Stimulated activated CD4-positive, alpha-beta T cell treated with anti-CD3 and anti-CD28 coated beads, Interleukin-1b, Interleukin-23, amount 100 ng/mL, for 1 hour (primary cell): ENCODE results near the gene GPC3.
"Not testable (repeated sequence)": the region's sequence is repeated elsewhere in the genome, so short reads cannot be mapped to it uniquely, and the experiment has no call there.

Experiments
- DNase-seq, 2 donors: peaks; one replicate each; pipeline ENCODE4 v3.0.0-alpha.2; 2020; ENCODE audit warnings: low read depth in 2 of 2

The GPC3 gene

DNA sequence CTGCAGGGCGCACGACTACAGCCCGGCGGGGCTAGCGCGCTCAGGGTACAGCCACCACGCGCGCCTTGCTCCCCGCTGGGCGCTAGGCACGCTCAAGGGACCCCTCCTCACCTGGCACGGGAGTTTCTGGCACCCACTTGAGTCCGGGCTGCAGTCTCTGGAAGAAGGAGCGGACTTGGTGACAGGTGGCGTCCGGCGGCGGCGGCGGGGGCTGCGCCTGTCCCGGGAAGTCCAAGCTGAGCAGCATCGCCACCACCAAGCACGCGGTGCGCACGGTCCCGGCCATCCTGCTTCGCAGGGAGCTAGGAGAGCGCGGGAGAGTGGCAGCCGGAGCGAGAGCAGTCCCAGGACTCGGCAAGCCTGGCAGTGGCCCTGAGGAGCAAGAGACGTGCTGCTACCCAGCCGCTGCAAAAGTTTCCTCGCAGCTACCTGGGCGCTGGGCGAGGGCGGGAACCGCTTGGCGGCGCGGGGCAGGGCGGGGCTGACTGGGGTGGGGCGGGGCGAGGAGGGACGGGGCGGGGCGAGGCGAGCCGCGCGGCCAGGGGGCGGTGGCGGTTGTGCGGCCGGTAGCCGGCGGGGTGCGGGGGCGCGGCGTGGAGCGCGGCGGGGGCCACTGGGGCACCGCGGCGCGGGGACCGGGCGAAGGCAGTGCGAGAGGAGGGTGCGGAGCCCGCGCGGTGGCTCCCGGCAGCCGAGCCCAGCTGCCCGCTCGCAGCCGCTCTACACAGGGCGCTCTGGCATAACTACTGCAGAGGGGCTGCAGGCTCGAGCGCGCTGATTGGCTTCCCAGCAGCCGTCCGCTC, at the start of gene GPC3:
Gene GPC3, minus strand, starts transcription at position 431 of the 803 bp plus-strand sequence.
- peak in 1 of 2 donors; percentile 20 for DNase-seq

DNA sequence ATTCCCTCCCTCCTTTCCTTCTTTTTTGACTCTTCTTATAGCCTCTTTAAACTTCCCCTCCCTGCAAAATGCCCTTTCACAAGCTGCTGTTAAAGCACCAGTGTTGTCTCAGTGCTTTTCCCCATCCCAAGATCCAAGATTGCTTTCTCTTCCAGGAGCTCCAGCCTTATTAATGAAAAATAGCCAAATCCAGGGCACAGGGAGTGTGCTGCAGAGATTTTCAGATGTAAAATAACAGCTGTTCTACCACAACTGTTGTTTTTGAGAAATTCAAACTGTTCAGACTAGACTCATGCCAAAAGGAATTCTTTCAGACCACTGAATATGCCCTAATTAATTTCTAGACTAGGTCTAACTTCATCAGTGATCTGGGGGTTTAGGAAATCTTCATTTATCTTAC, 47.0 kb upstream of the GPC3 start:
- DNase-seq: no peak

DNA sequence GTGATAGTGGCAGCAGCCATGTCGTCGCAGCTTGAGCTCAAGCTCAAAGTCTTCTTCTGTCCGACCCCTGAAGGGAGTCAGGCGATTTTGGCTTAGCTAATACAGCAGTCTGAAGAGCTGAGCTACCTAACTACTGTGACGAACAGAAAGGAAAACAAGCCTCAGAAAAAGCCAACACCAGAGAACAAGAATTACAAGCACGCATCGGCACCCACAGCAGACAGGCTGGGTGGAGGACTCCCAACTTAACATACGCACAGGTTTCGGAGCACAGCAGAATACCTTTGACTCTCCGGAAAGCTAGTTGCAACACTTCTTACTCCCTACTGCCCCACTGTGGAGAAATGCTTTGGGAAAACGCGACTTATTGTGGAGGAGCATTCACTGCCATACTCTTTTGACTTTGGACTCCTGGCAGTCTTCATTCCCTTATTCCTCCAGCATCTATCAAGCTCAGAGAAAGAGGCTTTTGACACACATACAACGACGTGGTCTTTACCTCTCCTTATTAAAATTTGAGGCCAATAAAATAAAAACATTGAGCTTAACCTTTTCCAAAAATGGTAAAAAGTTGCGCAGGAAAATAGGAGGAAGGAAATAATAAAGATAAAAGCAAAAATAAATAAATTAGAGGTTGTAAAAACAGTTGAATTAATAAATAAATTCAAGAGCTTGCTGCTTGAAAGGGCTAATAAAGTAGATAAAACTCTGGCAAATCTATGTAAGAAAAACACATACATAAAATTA, 41.3 kb upstream of the GPC3 start:
- DNase-seq: no peak

DNA sequence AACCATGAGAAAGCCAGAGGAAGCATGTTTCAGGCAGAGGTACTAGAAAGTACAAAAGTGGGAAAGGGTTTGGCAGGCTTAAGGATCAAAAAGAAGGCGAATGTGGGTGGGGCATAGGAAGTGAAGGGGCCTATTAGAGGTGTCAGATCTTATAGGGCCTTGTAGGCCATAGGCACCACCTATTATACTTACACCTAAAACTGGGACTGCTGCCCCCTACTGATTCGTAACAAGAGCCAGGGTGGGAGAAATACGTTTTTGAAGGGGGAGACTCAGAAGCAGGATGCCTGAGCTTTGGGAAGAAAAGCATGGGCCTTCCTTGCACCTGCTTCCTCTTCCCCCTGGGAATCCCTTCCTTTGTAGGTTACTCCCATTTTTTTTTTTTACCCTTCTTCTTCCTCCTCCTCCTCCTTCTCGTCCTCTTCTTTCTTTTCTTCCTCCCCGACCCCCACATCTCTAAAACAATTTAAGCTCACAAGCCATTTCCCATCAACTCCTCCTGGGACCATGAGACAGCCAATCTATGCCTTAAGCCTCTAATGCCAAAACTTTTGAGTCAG, 40.7 kb upstream of the GPC3 start:
- no peak for DNase-seq

DNA sequence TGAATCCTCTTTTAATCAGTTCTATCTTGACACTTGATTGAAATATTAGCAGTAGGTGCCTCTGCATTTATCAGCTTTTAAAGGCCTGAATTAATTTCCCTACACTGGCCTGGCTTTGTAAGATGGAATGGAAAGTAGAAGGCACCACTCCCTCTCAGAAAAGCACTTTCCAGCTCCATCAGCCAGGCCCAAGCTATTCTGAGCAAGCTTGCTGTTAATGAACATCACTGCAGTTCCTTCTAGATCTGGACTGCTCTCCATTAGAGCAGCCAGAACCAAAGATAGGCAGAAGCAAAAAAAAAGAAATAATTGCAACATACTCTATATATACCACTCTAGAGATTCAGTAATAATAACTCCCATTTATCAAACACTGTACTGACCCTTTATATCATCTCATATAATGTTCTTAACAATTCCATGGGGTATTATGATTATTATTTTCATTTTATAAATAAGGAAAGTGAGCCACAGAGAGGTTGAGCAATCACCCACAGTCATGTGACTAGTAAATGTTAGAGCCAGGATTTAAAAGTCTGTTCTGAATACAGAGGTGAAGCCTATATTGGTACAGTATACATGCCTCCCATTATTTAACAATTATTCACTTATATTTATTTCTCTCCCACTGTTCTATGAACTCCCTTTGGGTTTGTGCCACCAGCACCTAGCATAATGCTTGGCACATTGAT, 39.4 kb upstream of the GPC3 start:
- no peak for DNase-seq

DNA sequence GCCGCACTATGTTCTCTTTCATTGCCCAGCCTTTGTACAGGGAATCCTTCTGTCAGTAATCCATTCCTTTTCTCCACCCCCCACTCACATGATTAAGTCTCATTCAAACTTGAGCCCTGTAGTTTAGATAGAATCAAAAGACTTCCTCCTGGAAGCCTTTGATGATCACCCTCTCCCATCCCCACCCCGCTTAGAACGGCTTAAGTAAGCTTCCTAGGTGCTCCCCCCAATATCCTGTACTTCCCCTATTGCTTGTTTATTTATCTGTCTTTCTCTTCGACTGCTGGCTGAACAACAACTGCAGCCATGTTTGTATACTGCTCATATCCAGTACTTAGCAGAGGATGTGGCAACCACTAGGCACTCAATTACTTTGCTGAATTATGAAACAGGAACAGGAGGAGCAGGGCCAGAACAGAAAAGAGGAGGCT, 38.5 kb upstream of the GPC3 start:
- DNase-seq: no peak

DNA sequence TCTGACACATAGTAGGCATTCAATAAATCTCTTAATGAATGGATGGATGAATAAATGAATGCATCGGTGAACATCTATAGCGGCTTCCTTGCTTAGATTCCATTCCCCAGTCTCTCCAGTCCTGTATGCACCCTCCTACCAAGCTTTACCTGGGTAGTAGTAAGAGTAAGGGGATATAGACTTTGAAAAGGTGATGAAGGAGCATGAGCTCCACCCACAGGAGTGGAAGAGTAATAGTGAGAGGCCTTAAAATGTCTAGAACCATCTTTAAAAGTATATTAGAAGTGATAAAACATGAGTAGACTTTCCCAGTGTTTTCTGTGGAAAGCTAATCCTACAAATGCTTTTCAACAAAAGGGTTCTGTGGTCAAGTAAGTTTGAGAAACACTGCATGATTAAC, 35.5 kb upstream of the GPC3 start:
- no peak for DNase-seq

DNA sequence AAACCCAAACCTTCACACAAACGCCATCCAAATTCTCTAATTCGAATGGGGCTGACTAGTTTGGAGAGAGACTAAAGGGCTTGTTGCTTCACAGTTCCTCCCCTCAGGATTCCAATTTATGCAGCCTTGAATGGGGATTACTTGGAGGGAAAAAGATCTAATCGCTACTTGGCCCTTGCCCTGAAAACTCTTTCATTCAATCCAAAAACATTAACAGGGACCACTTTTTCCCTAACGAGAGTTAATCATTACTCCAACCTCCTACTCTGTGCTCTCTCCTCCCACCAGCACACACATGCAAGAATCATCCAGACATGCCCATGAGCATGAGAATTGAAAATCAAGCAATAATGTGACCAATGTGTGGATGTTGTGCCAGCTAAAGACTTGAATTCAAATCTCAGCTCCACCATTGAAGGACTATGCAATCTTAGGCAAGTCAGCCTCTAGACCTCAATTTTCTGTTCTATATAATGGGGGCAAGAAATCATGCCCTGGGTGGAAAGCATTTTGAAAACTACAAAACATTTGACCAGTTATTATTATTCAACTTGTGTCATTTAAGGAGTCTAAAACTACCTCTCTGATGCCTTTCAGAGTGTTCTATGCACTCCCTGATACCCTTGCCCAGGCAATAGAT, 34.3 kb upstream of the GPC3 start:
- no peak for DNase-seq

DNA sequence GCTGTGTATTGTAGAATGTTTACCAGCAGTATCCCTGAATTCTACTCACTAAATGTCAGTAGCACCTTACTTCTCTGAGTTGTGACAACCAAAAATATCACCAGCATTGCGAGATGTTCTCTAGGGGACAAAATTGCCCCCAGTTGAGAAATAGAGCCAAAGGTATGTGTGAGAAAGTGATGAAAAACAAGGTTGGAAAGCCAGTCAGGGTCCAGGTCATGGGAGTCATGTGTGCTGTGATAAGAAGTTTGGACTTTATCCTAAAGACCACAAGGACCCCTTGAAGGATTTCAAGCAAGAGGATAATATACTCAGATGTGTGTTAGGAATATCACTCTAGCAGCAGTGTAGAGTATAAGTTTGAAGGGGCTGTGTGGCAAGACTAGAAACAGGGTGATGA, 30.9 kb upstream of the GPC3 start:
- DNase-seq: not testable (repeated sequence)

DNA sequence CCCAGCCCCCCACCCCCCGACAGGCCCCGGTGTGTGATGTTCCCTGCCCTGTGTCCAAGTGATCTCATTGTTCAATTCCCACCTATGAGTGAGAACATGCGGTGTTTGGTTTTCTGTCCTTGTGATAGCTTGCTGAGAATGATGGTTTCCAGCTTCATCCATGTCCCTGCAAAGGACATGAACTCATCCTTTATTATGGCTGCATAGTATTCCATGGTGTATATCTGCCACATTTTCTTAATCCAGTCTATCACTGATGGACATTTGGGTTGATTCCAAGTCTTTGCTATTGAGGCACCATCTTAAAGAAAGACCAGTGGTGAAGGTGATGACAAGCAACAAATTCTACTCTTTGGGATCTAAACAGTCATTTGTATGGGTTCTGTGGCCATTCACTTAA, 30.1 kb upstream of the GPC3 start:
- not testable (repeated sequence) for DNase-seq

DNA sequence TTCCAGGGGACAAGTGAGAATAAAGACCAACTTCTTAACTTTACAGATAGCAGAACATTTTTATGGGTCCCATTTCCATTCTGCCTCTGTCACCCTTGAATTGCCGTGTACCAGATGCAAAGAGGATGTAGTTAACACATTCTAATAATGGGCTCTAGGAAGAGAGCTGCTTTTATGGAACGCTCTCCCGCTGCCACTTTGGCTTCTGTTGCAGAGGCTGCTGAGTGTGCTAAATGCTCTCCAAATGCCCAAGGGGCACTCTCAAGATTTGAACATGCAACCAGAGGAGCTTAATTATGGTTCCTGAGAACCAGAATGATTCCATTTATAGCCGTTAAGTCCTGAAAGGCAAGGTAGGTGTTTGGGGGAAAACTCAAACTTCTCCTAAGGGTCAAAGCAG, 28.1 kb upstream of the GPC3 start:
- DNase-seq: no peak

DNA sequence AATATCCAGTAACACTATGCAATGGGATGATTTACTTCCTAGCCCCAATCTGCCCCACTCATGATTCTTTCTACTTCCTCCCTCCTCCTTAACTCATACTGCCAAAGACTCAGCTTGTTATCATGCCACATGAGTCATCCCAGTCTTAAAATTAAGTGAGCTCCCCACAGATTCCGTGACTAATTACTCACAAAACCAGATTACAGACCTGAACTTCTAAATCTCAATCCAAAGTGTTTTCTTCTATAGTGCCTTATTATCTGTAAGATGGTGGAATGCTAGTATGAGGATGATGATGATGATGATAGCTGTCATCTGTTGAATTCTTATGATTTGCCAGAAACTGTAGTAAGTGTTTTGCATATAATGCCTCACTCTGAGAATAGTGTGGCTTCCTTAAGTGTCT, 27.7 kb upstream of the GPC3 start:
- no peak for DNase-seq

DNA sequence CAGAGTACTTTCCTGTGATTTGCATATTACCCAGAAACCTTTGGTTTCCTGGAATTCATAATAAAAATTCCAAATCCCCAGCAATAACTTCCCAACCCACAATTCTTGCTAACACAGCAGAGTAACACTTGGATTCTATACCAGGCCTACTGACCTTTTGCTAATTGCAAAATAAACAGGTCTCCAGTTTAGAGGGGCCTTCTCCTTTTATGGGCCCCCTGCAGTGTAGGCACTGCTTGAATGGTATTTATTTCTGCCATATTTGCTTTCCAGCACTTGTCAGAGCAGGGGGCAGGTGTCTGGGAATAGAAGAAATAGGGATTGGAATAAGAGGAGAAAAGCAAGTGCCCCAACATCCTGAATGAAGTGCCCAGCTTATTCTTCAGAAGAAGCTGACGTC, 25.3 kb upstream of the GPC3 start:
- no peak for DNase-seq

DNA sequence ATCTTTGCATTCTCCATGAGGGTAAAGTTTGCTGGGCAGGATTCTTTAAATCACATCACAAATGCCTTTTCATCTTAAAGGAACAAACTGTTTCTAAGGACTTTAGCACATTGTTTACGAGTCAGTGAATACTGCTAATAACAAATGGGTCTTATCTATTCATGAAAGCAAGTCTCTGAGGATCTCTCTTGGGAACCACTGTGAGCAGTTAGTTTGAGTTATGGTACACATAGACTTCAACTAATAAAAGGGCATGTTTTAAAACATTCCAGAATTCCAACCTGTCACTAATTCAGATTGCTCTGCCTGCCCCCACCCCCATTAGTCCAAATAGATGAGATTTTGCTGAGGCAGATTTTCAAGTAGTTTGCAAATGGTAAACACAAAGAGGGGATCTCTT, 22.3 kb upstream of the GPC3 start:
- no peak for DNase-seq

DNA sequence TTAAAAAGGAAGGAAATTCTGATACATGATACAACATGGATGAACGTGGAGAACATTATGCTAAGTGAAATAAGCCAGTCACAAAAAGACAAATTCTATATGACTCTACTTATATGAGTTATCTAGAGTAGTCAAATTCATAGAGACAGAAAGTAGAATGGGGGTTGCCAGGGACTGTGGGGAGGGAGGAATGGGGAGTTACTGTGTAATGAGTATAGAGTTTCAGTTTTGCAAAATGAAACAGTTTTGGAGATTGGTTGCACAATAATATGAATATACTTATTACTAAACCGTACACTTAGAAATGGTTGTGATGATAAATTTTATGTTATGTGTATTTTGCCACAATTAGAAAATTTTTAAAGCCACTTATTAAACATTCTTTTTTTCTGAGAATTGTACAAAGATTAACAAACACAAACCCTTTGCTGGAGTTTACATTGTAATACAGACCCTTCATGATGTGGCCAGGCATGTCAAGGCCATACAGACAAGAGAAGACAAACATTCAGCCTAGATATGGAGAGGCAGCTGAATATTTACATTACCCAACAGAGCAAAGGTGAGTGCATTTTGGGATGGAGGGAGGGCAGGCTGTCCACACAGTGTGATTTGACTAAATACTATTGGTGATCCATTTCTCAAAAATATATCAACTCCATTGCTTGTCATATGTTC, 21.2 kb upstream of the GPC3 start:
- DNase-seq: no peak

DNA sequence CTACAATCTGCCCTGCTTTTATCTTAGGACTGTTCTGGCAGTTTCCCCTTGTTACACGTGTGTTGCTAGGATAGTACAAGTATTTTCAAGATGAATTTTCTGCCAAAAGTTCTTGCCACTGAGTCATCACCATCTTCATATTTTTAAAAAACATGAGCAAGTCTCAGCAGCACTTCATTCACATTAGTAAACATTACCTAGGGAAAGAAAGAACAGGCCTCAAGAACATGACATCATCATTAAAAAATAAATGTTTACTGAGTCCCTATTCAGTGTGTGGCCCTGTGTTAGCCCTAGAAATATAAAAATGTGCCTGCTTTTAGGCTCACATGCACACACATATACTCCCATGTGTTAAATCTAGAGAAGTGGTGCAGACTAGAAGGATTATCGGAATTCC, 18.7 kb upstream of the GPC3 start:
- no peak for DNase-seq

DNA sequence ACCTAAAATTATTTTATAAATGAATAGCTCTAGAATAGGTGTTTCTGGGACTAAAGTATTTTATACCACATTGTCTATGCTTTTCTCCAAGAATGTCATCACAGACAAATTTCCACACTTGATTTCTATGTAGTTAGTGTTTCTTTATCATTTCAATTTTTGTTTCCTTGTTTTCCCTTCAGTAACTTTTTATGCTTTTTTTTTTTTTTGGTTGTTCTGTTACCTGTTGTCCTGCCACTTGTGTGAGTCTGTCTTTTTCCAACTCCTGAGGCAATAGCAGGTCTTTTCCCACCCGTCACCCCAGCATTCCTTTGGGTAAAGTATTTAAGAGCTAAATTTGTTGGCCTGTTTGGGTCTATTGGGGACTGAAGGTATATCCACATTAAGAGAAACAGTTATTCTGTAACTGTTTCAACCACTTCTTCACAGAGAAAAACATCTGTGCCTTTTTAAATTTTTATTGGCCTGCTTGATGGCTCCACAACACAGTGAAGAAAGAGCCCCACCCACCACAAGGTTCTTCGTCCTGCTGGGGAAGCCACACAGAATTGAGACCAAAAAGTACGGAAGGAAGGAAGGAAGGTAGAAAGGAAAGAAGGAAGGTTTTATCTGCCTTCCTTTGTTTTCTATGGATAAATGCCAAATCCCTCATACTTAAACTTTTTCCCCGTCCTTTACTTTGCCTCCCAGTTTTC, 17.7 kb upstream of the GPC3 start:
- DNase-seq: no peak

DNA sequence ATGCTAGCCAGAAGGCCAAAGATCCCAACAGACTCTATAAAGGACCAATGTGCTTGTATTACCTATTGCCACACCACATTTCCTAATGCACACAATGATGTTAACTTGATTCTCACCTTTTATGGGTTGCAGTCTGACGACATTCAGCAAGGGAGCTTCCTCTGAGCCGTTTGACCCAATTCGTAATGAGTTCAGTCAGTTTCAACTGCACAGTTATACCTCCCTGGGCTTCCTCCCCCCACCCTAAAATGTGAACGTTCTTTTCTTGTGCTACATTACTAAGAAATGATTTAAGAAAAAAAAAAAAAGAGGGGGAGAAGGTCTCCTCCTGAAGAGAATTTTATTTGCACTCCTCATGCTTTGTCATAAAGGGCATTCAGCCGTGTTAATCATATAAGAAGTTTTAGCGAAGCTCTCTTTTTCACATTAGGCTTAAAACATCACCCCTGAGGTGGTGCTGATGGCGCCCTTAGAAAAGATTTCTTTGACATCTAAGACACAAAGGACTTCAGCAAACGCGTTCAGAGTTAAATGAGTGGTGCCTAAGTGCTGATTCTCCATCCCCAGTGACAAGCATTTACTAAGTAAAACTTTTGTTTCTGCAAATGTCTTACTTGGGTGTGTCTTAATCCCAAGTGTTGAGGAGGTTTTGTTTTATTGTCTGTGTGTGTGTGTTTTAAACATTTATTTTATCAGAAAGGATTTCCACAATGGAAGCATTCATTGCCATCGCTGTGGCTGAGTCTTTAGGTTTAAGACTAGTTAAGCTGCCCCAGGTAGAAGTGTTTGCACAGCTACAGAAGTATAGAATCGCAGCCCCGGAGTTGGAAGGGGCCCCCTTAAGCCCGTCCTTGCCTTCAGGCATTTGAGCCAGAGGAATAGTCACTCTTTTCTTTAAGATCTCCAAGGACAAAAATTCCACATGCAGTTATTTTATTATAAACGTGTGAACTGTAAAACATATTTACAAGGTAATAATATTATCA, 15.2 kb upstream of the GPC3 start:
- no peak for DNase-seq

DNA sequence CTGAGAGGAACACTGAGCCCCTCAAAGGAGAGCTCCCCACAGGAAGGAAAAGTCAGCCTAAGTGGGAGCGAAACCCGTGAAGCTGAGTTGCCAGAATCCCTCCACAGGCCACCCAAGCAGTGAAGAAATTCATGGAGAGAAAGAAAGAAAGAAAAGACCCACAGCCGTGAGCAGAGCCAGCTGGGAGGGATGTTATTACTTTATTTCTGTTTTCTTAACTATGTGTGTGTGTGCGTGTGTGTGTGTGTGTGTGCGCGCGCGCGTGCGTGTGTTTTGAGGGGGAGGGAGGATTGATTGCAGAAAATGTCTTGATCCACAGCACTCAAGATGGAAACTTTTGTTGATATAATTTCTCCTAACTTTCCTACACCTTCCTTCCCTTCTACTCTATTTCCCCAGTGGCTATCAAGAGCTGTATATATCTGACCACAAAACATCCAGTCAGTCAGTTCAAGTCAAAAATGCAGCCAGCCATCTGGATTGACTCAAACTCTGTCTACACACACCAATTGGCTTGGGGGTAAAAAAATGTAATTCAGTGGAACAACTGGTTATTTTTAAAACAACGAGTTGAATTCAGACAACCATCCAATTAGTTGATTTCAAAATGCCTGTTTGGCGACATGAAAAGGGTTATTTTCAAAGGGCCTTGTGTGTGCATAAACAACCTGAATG, 13.8 kb upstream of the GPC3 start:
- no peak for DNase-seq
